ENCODE results near the gene ZFP3. TPM values are rescaled to one million over a fixed set of nuclear protein-coding genes. Genes with fewer than 3 reads are reported as not detected.
"Not testable (repeated sequence)": the region's sequence is repeated elsewhere in the genome, so short reads cannot be mapped to it uniquely, and the experiment has no call there.

The ZFP3 gene
- total and polyA plus RNA-seq, 2 of the 4 experiments (the other 2 are of a cell fraction) = 0.54 to 0.75 TPM

GRCh38 chr17:5133961-5134360 lies 55.7 kb downstream of the ZFP3 start:
- dilution Hi-C loops (cut with HindIII; ENCODE audit: low sequenced_read_pairs, unreplicated experiment); H2BK120ac ChIP-seq (ENCODE audit: low read depth, low read length); H2BK20ac ChIP-seq (ENCODE audit: low read depth, low read length); DNase-seq; H2BK5ac ChIP-seq (ENCODE audit: low read depth, low read length, poor library complexity, severe bottlenecking); BruUV-seq (replicated peaks); H2AK9ac ChIP-seq (replicated peaks; ENCODE audit: low read depth, low read length, poor library complexity); H3K79me1 ChIP-seq (ENCODE audit: low read depth in 1 of 2, low read length in 2 of 2); H3K36me3 ChIP-seq (ENCODE audit: control insufficient read depth, insufficient read depth, low read length); in situ Hi-C loops (cut with MboI; ENCODE audit: low sequenced_read_pairs); H3K27me3 ChIP-seq (ENCODE audit: control insufficient read depth, insufficient read depth, low read length); H4K5ac ChIP-seq (ENCODE audit: low read depth, low read length); H3K18ac ChIP-seq (ENCODE audit: low read depth, low read length); POLR2A ChIA-PET (ENCODE audit: unreplicated experiment); H2AFZ ChIP-seq (replicated peaks; ENCODE audit: low read length, poor library complexity); H3K56ac ChIP-seq (ENCODE audit: extremely low read depth, insufficient read depth, low read length); H3K9ac ChIP-seq (ENCODE audit: low read depth, low read length); H3K14ac ChIP-seq (replicated peaks; ENCODE audit: low read depth, low read length); intact Hi-C loops (cut with micrococcal nuclease); CTCF ChIA-PET; ATAC-seq (ENCODE audit: low read depth); H3K4me2 ChIP-seq (ENCODE audit: low read depth, low read length); H3K4ac ChIP-seq (ENCODE audit: low read depth, low read length); H3K9me3 ChIP-seq (ENCODE audit: control insufficient read depth, insufficient read depth, low read length); H4K8ac ChIP-seq (ENCODE audit: low read depth in 2 of 2, low read length in 2 of 2); H3K4me3 ChIP-seq (ENCODE audit: insufficient read depth, low read depth, low read length); H4K20me1 ChIP-seq (ENCODE audit: insufficient read depth, low read length); H2AK5ac ChIP-seq (ENCODE audit: low read depth, low read length); H2BK15ac ChIP-seq (ENCODE audit: low read depth, low read length); H3K27ac ChIP-seq (ENCODE audit: insufficient read depth, low read length); H3K23ac ChIP-seq (ENCODE audit: low read depth, low read length); H3K4me1 ChIP-seq (ENCODE audit: control insufficient read depth, insufficient read depth, low read length); H3K9me1 ChIP-seq (ENCODE audit: insufficient read depth, low read length); H4K91ac ChIP-seq (ENCODE audit: insufficient read depth, low read depth, low read length): not testable (repeated sequence)
- WGBS, 2 experiments (ENCODE audit: extremely low coverage in 2 of 2, insufficient read length in 1 of 2) = 70% methylated on average over 2 of the region's 8 CpGs; no CpG with 5 or more reads in 1 of the 2 experiments

GRCh38 chr17:5134571-5134970 lies 56.3 kb downstream of the ZFP3 start:
- H3K4ac ChIP-seq (ENCODE audit: low read depth, low read length); H2AK5ac ChIP-seq (ENCODE audit: low read depth, low read length); H2BK120ac ChIP-seq (ENCODE audit: low read depth, low read length); ATAC-seq (ENCODE audit: low read depth); H3K79me1 ChIP-seq (ENCODE audit: low read depth in 1 of 2, low read length in 2 of 2); H2AFZ ChIP-seq (replicated peaks; ENCODE audit: low read length, poor library complexity); in situ Hi-C loops (cut with MboI; ENCODE audit: low sequenced_read_pairs); H3K4me2 ChIP-seq (ENCODE audit: low read depth, low read length); DNase-seq; H3K9me3 ChIP-seq (ENCODE audit: control insufficient read depth, insufficient read depth, low read length); H3K27ac ChIP-seq (ENCODE audit: insufficient read depth, low read length); H4K20me1 ChIP-seq (ENCODE audit: insufficient read depth, low read length); intact Hi-C loops (cut with micrococcal nuclease); H3K23ac ChIP-seq (ENCODE audit: low read depth, low read length); H4K5ac ChIP-seq (ENCODE audit: low read depth, low read length); H3K18ac ChIP-seq (ENCODE audit: low read depth, low read length); H3K36me3 ChIP-seq (ENCODE audit: control insufficient read depth, insufficient read depth, low read length); dilution Hi-C loops (cut with HindIII; ENCODE audit: low sequenced_read_pairs, unreplicated experiment); H4K8ac ChIP-seq (ENCODE audit: low read depth in 2 of 2, low read length in 2 of 2); H2BK5ac ChIP-seq (ENCODE audit: low read depth, low read length, poor library complexity, severe bottlenecking); H3K9me1 ChIP-seq (ENCODE audit: insufficient read depth, low read length); H2BK20ac ChIP-seq (ENCODE audit: low read depth, low read length); H2AK9ac ChIP-seq (replicated peaks; ENCODE audit: low read depth, low read length, poor library complexity); H3K27me3 ChIP-seq (ENCODE audit: control insufficient read depth, insufficient read depth, low read length); CTCF ChIA-PET; H4K91ac ChIP-seq (ENCODE audit: insufficient read depth, low read depth, low read length); H3K56ac ChIP-seq (ENCODE audit: extremely low read depth, insufficient read depth, low read length); H3K14ac ChIP-seq (replicated peaks; ENCODE audit: low read depth, low read length); POLR2A ChIA-PET (ENCODE audit: unreplicated experiment); H3K4me3 ChIP-seq (ENCODE audit: insufficient read depth, low read depth, low read length); BruUV-seq (replicated peaks); H3K4me1 ChIP-seq (ENCODE audit: control insufficient read depth, insufficient read depth, low read length); H3K9ac ChIP-seq (ENCODE audit: low read depth, low read length); H2BK15ac ChIP-seq (ENCODE audit: low read depth, low read length): not testable (repeated sequence)
- WGBS, 2 experiments (ENCODE audit: extremely low coverage in 2 of 2, insufficient read length in 1 of 2) = 80% methylated on average over 1 of the region's 11 CpGs; no CpG with 5 or more reads in 1 of the 2 experiments
